Measurements from ENCODE around the gene UPK3BL2. TPM values are rescaled to one million over a fixed set of nuclear protein-coding genes. Genes with fewer than 3 reads are reported as not detected.
"Not testable (repeated sequence)": the region's sequence is repeated elsewhere in the genome, so short reads cannot be mapped to it uniquely, and the experiment has no call there.

UPK3BL2 gene
- total and polyA plus RNA-seq, 2 of the 4 experiments (the other 2 are of a cell fraction) = 0.18 to 5.7 TPM

GRCh38 chr7:102542771-102543170 is 725 bp downstream of the UPK3BL2 start:
- H3K9ac ChIP-seq (ENCODE audit: low read depth, low read length); H4K5ac ChIP-seq (ENCODE audit: low read depth, low read length); H4K8ac ChIP-seq (ENCODE audit: low read depth in 2 of 2, low read length in 2 of 2); H2BK15ac ChIP-seq (ENCODE audit: low read depth, low read length); intact Hi-C loops (cut with micrococcal nuclease); ATAC-seq (ENCODE audit: low read depth); H3K4me3 ChIP-seq (ENCODE audit: insufficient read depth, low read depth, low read length); DNase-seq; H2BK5ac ChIP-seq (ENCODE audit: low read depth, low read length, poor library complexity, severe bottlenecking); H3K4me1 ChIP-seq (ENCODE audit: control insufficient read depth, insufficient read depth, low read length); H3K18ac ChIP-seq (ENCODE audit: low read depth, low read length); dilution Hi-C loops (cut with HindIII; ENCODE audit: low sequenced_read_pairs, unreplicated experiment); H3K27me3 ChIP-seq (ENCODE audit: control insufficient read depth, insufficient read depth, low read length); H4K91ac ChIP-seq (ENCODE audit: insufficient read depth, low read depth, low read length); H2AK9ac ChIP-seq (replicated peaks; ENCODE audit: low read depth, low read length, poor library complexity); H3K9me3 ChIP-seq (ENCODE audit: control insufficient read depth, insufficient read depth, low read length); POLR2A ChIA-PET (ENCODE audit: unreplicated experiment); H2BK20ac ChIP-seq (ENCODE audit: low read depth, low read length); H3K9me1 ChIP-seq (ENCODE audit: insufficient read depth, low read length); H2AFZ ChIP-seq (replicated peaks; ENCODE audit: low read length, poor library complexity); H2BK120ac ChIP-seq (ENCODE audit: low read depth, low read length); H3K79me1 ChIP-seq (ENCODE audit: low read depth in 1 of 2, low read length in 2 of 2); H2AK5ac ChIP-seq (ENCODE audit: low read depth, low read length); H3K4me2 ChIP-seq (ENCODE audit: low read depth, low read length); in situ Hi-C loops (cut with MboI; ENCODE audit: low sequenced_read_pairs); CTCF ChIA-PET; H3K56ac ChIP-seq (ENCODE audit: extremely low read depth, insufficient read depth, low read length); H3K14ac ChIP-seq (replicated peaks; ENCODE audit: low read depth, low read length); H3K27ac ChIP-seq (ENCODE audit: insufficient read depth, low read length); H4K20me1 ChIP-seq (ENCODE audit: insufficient read depth, low read length); H3K36me3 ChIP-seq (ENCODE audit: control insufficient read depth, insufficient read depth, low read length); H3K23ac ChIP-seq (ENCODE audit: low read depth, low read length); BruUV-seq (replicated peaks); H3K4ac ChIP-seq (ENCODE audit: low read depth, low read length): not testable (repeated sequence)
- WGBS, 2 experiments (ENCODE audit: extremely low coverage in 2 of 2, insufficient read length in 1 of 2) = no CpG with 5 or more reads among the region's 11 CpGs

- H4K20me1 ChIP-seq (ENCODE audit: insufficient read depth, low read length); DNase-seq; POLR2A ChIA-PET (ENCODE audit: unreplicated experiment); H3K18ac ChIP-seq (ENCODE audit: low read depth, low read length); H3K23ac ChIP-seq (ENCODE audit: low read depth, low read length); H2BK15ac ChIP-seq (ENCODE audit: low read depth, low read length); H4K8ac ChIP-seq (ENCODE audit: low read depth in 2 of 2, low read length in 2 of 2); H3K79me1 ChIP-seq (ENCODE audit: low read depth in 1 of 2, low read length in 2 of 2); H3K27me3 ChIP-seq (ENCODE audit: control insufficient read depth, insufficient read depth, low read length); H3K36me3 ChIP-seq (ENCODE audit: control insufficient read depth, insufficient read depth, low read length); intact Hi-C loops (cut with micrococcal nuclease); H2AFZ ChIP-seq (replicated peaks; ENCODE audit: low read length, poor library complexity); H3K9ac ChIP-seq (ENCODE audit: low read depth, low read length); H4K5ac ChIP-seq (ENCODE audit: low read depth, low read length); H3K4me2 ChIP-seq (ENCODE audit: low read depth, low read length); H3K9me1 ChIP-seq (ENCODE audit: insufficient read depth, low read length); H2BK120ac ChIP-seq (ENCODE audit: low read depth, low read length); H3K56ac ChIP-seq (ENCODE audit: extremely low read depth, insufficient read depth, low read length); BruUV-seq (replicated peaks); CTCF ChIA-PET; H2AK9ac ChIP-seq (replicated peaks; ENCODE audit: low read depth, low read length, poor library complexity); H3K9me3 ChIP-seq (ENCODE audit: control insufficient read depth, insufficient read depth, low read length); H3K4me3 ChIP-seq (ENCODE audit: insufficient read depth, low read depth, low read length); in situ Hi-C loops (cut with MboI; ENCODE audit: low sequenced_read_pairs); ATAC-seq (ENCODE audit: low read depth); H3K4ac ChIP-seq (ENCODE audit: low read depth, low read length); H2BK20ac ChIP-seq (ENCODE audit: low read depth, low read length); H3K4me1 ChIP-seq (ENCODE audit: control insufficient read depth, insufficient read depth, low read length); H3K14ac ChIP-seq (replicated peaks; ENCODE audit: low read depth, low read length); H3K27ac ChIP-seq (ENCODE audit: insufficient read depth, low read length); dilution Hi-C loops (cut with HindIII; ENCODE audit: low sequenced_read_pairs, unreplicated experiment); H4K91ac ChIP-seq (ENCODE audit: insufficient read depth, low read depth, low read length); H2BK5ac ChIP-seq (ENCODE audit: low read depth, low read length, poor library complexity, severe bottlenecking); H2AK5ac ChIP-seq (ENCODE audit: low read depth, low read length): not testable (repeated sequence)
- no CpG with 5 or more reads among the region's 8 CpGs for WGBS, 2 experiments (ENCODE audit: extremely low coverage in 2 of 2, insufficient read length in 1 of 2)
Measured at GRCh38 chr7:102542083-102542482, 1.4 kb downstream of the UPK3BL2 start.
